Transverse colon (tissue), 4 donors: Measurements from ENCODE around the gene THBD. TPM values are rescaled to one million over a fixed set of nuclear protein-coding genes. Genes with fewer than 3 reads are reported as not detected.
"Not testable (repeated sequence)": the region's sequence is repeated elsewhere in the genome, so short reads cannot be mapped to it uniquely, and the experiment has no call there.

Experiments used
- DNase-seq: peaks from one replicate; pipeline ENCODE4 v3.0.0-alpha.2; 2019
- H3K27ac ChIP-seq, 4 donors: fragments of 200-600 bp; sonication (generic); 2 replicates each; pipeline ENCODE4 v1.5.1; 2016 to 2018; ENCODE audit warnings: inconsistent platforms in 4 of 4
- H3K27me3 ChIP-seq: fragments of 200-600 bp; sonication (generic); 2 replicates; pipeline ENCODE4 v1.5.1; 2017; ENCODE audit warnings: inconsistent platforms
- H3K36me3 ChIP-seq, 4 donors: fragments of 200-600 bp; sonication (generic); 2 replicates each; pipeline ENCODE4 v1.5.1; 2017 to 2019; ENCODE audit warnings: inconsistent platforms in 4 of 4
- H3K4me1 ChIP-seq, 4 donors: fragments of 200-600 bp; sonication (generic); 2 replicates each; pipeline ENCODE4 v1.5.1; 2017 to 2020; ENCODE audit warnings: inconsistent platforms in 4 of 4
- H3K4me3 ChIP-seq, 4 donors: fragments of 200-600 bp; sonication (generic); 1 replicate in 1 of 4; 2 replicates in 3 of 4; pipeline versions ENCODE4 v1.5.1 to v1.6.1; 2017 to 2019; ENCODE audit warnings: inconsistent platforms in 4 of 4
- H3K9me3 ChIP-seq, 2 donors: fragments of 200-600 bp; sonication (generic); 2 replicates each; pipeline ENCODE4 v1.5.1; 2017 to 2019; ENCODE audit warnings: inconsistent platforms in 2 of 2
- CTCF ChIP-seq, 5 experiments: fragments of 200-600 bp in 3 of 5; fragments of 450-650 bp in 2 of 5; sonication (generic) in 3 of 5; IDR thresholded peaks; 1 replicate in 2 of 5; 2 replicates in 3 of 5; pipeline ENCODE4 v1.5.1; 2016 to 2017; ENCODE audit warnings: antibody characterized with exemption in 5 of 5, inconsistent platforms in 3 of 5, mild to moderate bottlenecking in 2 of 5, moderate library complexity in 1 of 5
- EP300 ChIP-seq: sonication (generic); formaldehyde crosslinking; IDR thresholded peaks from one replicate; pipeline ENCODE4 v1.6.1; 2017; ENCODE audit warnings: antibody characterized with exemption, low read depth
- POLR2A ChIP-seq: fragments of 450-650 bp; IDR thresholded peaks from one replicate; pipeline ENCODE4 v1.6.1; 2016; ENCODE audit warnings: antibody characterized with exemption, mild to moderate bottlenecking, moderate library complexity
- POLR2AphosphoS5 ChIP-seq, 3 donors: sonication (generic); formaldehyde crosslinking; IDR thresholded peaks; one replicate each; pipeline ENCODE4 v1.6.1; 2016; ENCODE audit warnings: antibody characterized with exemption in 3 of 3
- WGBS, 2 donors: methylation state at CpG; one replicate each; pipeline ENCODE4 v1.1.5; 2018; ENCODE audit warnings: low coverage in 1 of 2; 5-methylcytosine and 5-hydroxymethylcytosine counted together
- in situ Hi-C, 4 donors: fragments of 200-750 bp; cut with MboI; loops; one replicate each; pipeline versions ENCODE4 v1.15.0 to v1.15.1; 2017; ENCODE audit warnings: low sequenced_read_pairs in 3 of 4, low pct_ligation_motif_present in 1 of 4, low pct_unique_long_range_greater_than_20kb in 1 of 4
- intact Hi-C: fragments of 100-400 bp; cut with DNase I; formaldehyde crosslinking; loops from one replicate; pipeline ENCODE4 v1.15.1; 2023; ENCODE audit warnings: low total_unique reads
- total RNA-seq, 4 donors: library from RNA; depleted of rRNA; stranded (reverse); fragments of >200 nt; gene quantifications; one replicate each; pipeline ENCODE4 v1.1.0, GENCODE V29; 2016

THBD gene
- total RNA-seq, 4 donors from 2014 or later: 7.8 to 30.3 (median 18.6) TPM

GRCh38 chr20:23031346-23031745, 18.1 kb downstream of the THBD start:
- no peak overlapping the region for H3K27ac ChIP-seq
- no peaks in the 10 kb centered on the region for H3K4me1 ChIP-seq
- intact Hi-C loops: no loop called here
- no peak for TF ChIP-seq CTCF (IDR thresholded peaks at IDR 0.05)
- H3K9me3 ChIP-seq: no peaks in the 10 kb centered on the region
- H3K27me3 ChIP-seq: peaks cover 20% of the 10 kb centered on the region
- 90% methylated on average over 6 of the region's 6 CpGs; no CpG with 5 or more reads in 1 of the 2 donors for WGBS, 2 donors
- DNase-seq: no peak
- in situ Hi-C loops: no loop called here
- H3K4me3 ChIP-seq: no peak overlapping the region
- H3K36me3 ChIP-seq: no peaks in the 10 kb centered on the region

DNA sequence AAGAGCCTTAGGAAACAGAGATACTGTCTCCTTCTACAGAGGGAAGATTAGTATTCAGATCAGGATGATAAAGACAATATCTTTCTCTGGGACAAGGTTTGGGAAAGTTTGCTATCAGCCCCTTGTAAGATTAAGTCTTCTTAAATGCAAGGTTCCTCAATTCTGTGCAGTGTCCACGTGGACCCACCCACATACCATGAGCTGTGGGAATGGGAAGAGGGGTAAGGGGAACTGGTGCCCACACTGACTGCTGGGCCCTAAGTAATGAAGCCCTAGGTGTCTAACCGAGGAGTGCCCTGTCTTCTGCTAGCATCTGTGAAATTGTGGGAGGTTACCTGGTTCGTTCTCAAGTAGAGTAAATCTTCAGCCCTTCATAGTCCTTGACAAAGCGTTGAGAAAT, 20.1 kb downstream of the THBD start:
- H3K9me3 ChIP-seq: no peaks in the 10 kb centered on the region
- no peak for DNase-seq
- H3K27ac ChIP-seq: no peak overlapping the region
- intact Hi-C loops (no loop called here), in situ Hi-C loops (no loop called here)
- no peaks in the 10 kb centered on the region for H3K27me3 ChIP-seq
- 63 to 65% methylated on average over 1 to 4 of the region's 4 CpGs for WGBS, 2 donors
- H3K4me3 ChIP-seq: no peak overlapping the region
- no peaks in the 10 kb centered on the region for H3K36me3 ChIP-seq
- no peaks in the 10 kb centered on the region for H3K4me1 ChIP-seq
- TF ChIP-seq POLR2A (no peak), EP300 (no peak), CTCF (IDR thresholded peaks at IDR 0.05) (no peak), POLR2AphosphoS5 (IDR thresholded peaks at IDR 0.05) (no peak)

DNA sequence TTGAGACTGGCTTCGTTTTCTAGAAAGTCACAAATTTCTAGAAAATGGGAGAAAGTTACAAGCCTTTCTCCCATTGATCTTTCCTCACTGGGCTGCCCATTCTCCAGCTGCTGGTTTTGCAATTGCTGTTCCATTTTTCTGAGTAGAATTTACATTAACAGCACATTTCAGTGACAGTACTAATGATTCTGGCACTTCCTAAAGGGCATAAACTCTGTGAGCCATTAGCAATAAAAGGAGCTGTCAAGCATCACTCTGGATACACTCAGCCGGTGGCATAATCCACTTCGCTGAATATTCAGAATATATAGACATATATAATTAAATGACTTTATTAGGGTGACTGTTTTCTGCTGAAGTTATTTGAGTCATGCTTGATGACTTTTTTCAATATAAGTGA, 21.1 kb downstream of the THBD start:
- no peak overlapping the region for H3K27ac ChIP-seq
- no peaks in the 10 kb centered on the region for H3K36me3 ChIP-seq
- H3K4me1 ChIP-seq: no peaks in the 10 kb centered on the region
- H3K9me3 ChIP-seq: no peaks in the 10 kb centered on the region
- intact Hi-C loops (no loop called here), in situ Hi-C loops (no loop called here)
- 56 to 67% methylated on average over 3 of the region's 3 CpGs for WGBS, 2 donors
- no peak overlapping the region for H3K4me3 ChIP-seq
- H3K27me3 ChIP-seq: no peaks in the 10 kb centered on the region
- no peak for DNase-seq
- TF ChIP-seq EP300 (no peak), POLR2A (no peak), CTCF (IDR thresholded peaks at IDR 0.05) (no peak), POLR2AphosphoS5 (IDR thresholded peaks at IDR 0.05) (no peak)

GRCh38 chr20:23027721-23028120, 21.8 kb downstream of the THBD start:
- Histone ChIP-seq H3K27me3 (no peaks in the 10 kb centered on the region), H3K4me1 (no peaks in the 10 kb centered on the region), H3K4me3 (no peak overlapping the region), H3K9me3 (no peaks in the 10 kb centered on the region), H3K36me3 (no peaks in the 10 kb centered on the region), H3K27ac (no peak overlapping the region)
- no peak for TF ChIP-seq POLR2AphosphoS5 (IDR thresholded peaks at IDR 0.05)
- no peak for TF ChIP-seq CTCF (IDR thresholded peaks at IDR 0.05)
- intact Hi-C loops: no loop called here
- WGBS, 2 donors: 60 to 80% methylated on average over 1 of the region's 1 CpG
- DNase-seq: no peak
- in situ Hi-C loops: no loop called here

- H3K9me3 ChIP-seq, H3K27ac ChIP-seq, H3K27me3 ChIP-seq, H3K36me3 ChIP-seq, H3K4me3 ChIP-seq, H3K4me1 ChIP-seq, in situ Hi-C loops, intact Hi-C loops, DNase-seq: not testable (repeated sequence)
- 86% methylated on average over 9 to 14 of the region's 14 CpGs for WGBS, 2 donors
These were observed 24.0 kb downstream of the THBD start for GRCh38 chr20:23025503-23025902.
